G401.6 (cell line): ENCODE results near the gene RNF126.
"Not testable (repeated sequence)": the region's sequence is repeated elsewhere in the genome, so short reads cannot be mapped to it uniquely, and the experiment has no call there.

Experiments used
- FAIRE-seq: peaks from 2 replicates; lab custom pipeline; 2012; peaks lifted over from hg19 to GRCh38; lab: Jason Lieb, UNC

The RNF126 gene

GRCh38 chr19:626566-626965 is 36.4 kb downstream of the RNF126 start:
- not testable (repeated sequence) for FAIRE-seq

- FAIRE-seq, result no peak
Observed at GRCh38 chr19:625257-625656, 37.8 kb downstream of the RNF126 start.

- FAIRE-seq, result no peak
Observed at GRCh38 chr19:624433-625109, 38.4 kb downstream of the RNF126 start.

DNA sequence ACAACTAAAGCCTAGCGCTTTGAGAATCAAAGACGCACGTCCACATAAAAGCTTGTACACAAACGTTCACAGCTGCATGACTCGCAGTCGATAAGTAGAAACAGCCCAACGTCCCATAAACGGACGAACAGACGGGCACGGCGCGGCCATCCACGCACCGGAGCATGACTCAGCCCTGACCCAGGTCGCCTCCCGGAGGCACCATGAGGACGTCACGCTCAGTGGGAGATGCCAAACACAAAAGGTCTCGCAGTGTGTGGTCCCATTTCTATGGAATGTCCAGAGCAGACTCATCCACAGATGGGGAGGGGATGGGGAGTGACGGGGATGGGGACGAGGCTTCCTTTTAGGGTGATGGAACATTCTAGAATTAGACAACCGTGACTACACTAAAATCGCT is 39.0 kb downstream of the RNF126 start:
- FAIRE-seq, result no peak

DNA sequence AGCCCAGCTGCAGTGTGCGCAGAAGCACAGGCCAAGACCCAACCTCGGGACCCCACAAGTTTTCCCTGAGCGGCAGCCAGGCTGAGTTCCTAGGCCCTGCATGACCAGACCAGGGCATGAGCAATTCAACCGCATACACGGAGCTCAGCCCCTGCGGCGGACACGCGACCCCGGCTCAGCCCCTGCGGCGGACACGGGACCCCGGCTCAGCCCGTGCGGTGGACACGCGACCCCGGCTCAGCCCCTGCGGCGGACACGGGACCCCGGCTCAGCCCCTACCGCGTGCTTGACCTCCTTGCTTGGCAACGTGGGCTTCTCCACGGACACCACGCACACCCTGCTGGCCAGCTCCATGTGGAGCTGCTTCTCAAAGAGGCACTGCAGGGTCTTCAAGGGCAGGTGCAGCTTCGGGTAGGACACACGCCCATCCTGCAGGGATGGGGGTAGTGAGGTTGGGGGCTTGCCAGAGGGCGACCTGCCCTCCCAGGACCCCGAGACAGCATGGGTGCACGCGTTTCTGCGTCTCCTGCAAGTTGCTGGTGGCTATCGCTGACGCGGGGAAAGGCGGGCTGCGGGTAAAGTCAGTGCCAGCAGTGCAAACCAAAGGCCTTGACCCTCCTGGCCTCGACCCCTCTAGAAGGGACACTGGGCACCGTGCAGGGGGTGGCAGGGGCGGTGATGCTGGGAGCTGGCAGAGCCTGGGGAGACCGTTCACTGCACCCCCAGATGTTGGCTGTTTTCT is 39.7 kb downstream of the RNF126 start:
- no peak for FAIRE-seq

- FAIRE-seq, result no peak
Observed at GRCh38 chr19:622666-623065, 40.3 kb downstream of the RNF126 start.

DNA sequence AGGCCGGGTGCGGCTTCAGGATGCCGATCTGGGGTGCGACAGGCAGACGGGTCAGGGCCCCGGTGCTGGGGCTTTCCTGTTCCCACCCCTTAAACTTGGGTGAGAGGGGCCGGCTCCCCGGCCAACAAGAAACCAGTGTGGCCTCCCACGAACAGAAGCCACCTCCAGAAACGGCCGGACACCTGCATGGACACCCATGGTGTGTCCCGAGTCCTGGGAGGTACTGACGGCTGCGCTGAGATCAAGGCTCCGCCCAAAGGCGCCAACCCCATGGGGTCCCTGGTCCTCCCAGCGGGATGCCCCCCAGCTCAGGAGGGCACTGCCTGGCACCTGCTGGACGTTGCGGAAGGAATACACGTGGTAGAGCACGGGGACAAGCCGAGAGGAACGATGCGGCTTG is 41.2 kb downstream of the RNF126 start:
- no peak for FAIRE-seq

- not testable (repeated sequence) for FAIRE-seq
Observed at GRCh38 chr19:621191-621590, 41.8 kb downstream of the RNF126 start.

DNA sequence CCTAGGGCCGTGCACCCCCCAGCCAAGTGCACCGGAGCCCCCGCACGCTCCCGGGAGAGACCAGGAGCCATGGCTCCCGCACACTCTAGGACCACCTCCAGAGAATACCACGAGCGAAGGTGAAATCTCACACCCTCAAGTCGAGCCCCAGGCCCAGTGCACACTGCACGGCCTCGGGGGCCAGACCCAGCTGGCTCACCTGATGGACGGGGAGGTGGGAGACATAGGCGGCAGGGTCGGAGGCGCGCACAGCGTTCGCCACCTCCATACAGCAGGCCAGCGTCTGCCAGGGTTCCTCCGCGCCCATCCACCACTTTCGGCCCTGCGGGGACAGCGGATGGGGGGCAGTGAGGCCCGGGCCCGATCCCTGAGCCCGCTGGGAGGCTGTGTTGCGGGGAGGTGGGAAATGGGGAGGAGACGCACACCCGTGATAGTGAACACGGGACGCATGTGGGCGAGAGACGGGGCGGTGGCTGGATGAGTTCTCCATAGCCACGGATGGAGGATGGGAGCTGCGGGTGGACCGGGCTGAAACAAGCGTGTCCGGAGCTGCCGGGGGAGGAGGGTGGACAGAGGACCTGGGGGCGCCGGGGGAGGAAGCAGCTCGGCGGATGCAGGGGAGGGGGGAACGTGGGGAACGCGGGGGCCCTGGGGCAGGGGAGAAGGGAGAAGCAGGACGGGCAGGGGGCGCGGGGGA is 42.7 kb downstream of the RNF126 start:
- no peak for FAIRE-seq

DNA sequence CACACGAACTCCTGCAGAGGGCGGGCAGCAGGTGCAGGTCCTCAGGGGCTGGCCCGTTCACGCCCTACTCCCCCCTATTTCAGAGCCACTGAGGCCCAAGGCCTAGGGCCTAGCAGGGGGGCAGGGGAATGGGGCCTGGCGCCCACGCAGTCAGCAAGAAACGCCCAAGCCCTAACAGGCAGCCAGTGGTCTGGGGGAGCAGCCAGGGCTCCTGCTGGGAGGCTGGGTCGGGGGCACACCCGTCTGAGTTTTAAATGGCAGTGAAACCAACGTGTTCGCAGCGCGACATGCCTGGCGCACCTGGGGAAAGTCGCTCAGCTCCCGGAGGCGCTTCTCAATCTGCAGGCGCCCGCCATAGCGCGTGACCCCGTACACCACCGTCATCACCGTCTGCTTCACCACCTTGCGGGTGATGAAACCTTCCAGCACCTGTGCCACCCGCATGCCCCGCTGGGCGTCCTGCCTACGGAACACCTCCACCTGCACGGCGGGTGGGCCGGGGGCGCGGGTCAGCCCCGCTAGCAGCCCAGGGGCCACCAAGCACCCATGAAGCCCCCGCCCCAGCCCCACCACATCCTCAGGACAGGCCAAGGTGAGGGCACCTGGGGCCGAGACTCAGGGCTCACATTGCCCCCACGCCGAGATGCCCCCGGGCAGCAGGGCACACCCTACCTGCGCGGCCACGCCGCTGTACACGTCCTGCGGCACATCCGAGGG is 43.6 kb downstream of the RNF126 start:
- no peak for FAIRE-seq

- FAIRE-seq, result no peak
Observed at GRCh38 chr19:618674-619285, 44.2 kb downstream of the RNF126 start.

GRCh38 chr19:618247-618619 is 44.8 kb downstream of the RNF126 start:
- no peak for FAIRE-seq

GRCh38 chr19:617551-618246 is 45.3 kb downstream of the RNF126 start:
- no peak for FAIRE-seq

DNA sequence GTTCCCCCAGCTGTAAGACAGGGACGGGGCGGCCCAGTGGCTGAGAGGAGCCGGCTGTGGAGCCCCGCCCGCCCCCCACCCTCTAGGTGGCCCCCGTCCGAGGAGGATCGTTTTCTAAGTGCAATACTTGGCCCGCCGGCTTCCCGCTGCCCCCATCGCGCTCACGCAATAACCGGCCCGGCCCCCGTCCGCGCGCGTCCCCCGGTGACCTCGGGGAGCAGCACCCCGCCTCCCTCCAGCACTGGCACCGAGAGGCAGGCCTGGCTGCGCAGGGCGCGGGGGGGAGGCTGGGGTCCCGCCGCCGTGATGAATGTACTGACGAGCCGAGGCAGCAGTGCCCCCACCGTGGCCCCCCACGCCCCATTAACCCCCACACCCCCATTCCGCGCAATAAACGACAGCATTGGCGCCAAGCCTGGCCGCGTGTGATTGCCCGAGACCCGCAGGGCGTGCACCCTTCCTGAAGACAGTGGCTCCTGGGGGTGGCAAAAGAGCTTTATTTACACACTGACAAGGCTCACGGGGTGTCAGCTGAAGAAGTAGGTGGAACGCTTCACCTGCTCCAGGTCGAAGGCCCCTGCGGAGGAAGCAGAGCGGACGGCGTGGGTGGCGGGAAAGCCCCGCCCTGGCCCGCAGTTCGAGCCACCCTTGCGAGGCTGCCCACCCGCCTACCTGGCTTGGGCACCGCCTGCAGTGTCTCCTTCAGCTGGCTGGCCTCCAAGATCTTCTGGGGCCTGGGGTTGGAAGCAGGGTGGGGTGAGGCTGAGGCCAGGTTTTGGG is 46.1 kb downstream of the RNF126 start:
- FAIRE-seq, result no peak

DNA sequence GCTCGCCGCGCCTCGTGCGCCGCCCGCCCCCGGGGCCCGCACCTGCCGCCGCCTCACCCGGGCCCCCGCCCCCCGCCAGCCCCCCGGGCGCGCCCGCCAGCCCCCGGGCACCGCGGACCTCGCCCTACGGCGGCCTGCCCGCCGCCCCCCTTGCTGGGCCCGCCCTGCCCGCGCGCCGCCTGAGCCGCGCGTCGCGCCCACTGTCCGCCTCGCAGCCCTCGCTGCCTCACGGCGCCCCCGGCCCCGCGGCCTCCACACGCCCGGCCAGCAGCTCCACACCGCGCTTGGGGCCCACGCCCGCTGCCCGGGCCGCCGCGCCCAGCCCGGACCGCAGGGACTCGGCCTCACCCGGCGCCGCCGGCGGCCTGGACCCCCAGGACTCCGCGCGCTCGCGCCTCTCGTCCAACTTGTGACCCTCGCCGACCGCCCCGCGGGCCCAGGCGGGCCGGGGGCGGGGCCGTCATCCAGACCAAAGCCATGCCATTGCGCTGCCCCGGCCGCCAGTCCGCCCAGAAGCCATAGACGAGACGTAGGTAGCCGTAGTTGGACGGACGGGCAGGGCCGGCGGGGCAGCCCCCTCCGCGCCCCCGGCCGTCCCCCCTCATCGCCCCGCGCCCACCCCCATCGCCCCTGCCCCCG is 46.8 kb downstream of the RNF126 start:
- no peak for FAIRE-seq

DNA sequence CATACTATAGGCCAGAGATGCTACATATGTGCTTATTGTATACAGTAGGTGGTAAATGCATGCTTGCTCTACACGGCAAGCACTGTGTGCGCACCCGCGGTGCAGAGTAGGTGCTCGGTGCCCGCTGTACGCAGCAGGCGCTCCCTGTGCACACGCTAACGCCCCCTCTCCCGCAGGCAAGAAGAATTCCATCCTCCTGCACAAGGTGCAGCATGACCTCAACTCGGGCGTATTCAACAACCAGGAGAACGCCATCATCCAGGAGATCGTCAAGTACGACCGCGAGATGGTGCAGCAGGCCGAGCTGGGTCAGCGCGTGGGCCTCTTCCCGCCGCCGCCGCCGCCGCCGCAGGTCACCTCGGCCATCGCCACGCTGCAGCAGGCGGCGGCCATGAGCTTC is 47.4 kb downstream of the RNF126 start:
- no peak for FAIRE-seq

GRCh38 chr19:613732-614567 is 49.1 kb downstream of the RNF126 start:
- FAIRE-seq, result no peak

- no peak for FAIRE-seq
Observed at GRCh38 chr19:612941-613340, 50.1 kb downstream of the RNF126 start.

GRCh38 chr19:611481-611868 is 51.5 kb downstream of the RNF126 start:
- no peak for FAIRE-seq
